Fibroblast of gingiva (primary cell): ENCODE data around the gene C1QBP.
"Not testable (repeated sequence)": the region's sequence is repeated elsewhere in the genome, so short reads cannot be mapped to it uniquely, and the experiment has no call there.

Source experiments
- DNase-seq: peaks from one replicate; pipeline ENCODE4 v3.0.0-alpha.2; 2011; ENCODE audit warnings: low read depth

The C1QBP gene

DNA sequence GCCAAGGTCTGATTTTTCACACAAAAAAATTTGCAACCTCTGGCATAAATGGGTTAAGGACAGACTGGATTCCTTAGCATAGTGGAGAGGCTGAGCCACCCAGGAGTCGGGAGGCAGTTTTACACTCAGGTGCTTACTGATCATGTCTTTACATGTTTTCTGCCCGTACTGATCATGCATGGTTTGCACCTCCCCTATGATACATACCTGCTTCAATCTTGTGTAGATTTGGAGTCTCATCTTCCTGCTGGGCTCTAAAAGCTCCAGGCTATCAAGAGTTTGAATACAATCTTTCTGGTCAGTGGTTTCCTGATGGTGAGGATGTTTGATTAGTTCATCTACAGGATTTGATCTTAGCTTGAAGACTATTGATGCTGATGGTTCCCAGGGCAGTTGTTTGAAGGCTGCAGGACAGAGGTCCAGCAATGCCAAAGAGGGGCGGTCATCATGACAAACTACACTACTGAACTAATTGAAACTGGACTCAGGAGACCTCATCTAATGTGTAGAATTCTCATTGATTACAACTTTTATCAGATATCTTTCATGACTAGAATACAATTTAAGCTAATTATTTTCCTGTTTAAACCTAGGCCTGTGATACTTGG, 6.9 kb downstream of the C1QBP start:
- DNase-seq: no peak

DNA sequence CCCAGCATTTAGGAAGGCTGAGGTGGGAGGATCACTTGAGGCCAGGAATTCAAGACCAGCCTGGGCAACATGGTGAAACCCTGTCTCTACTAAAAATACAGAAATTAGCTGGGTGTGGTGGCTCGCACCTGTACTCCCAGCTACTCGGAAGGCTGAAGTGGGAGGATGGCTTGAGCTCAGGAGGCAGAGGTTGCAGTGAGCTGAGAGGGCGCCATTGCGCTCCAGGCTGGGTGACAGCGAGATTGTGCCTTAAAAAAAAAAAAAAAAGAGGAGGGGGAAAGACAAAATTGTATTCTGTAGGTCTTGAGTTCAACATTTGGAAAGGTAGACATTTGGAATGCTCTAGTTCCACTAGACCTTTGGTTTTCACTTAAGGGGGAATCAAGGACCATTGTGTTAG, 7.7 kb downstream of the C1QBP start:
- DNase-seq: not testable (repeated sequence)

DNA sequence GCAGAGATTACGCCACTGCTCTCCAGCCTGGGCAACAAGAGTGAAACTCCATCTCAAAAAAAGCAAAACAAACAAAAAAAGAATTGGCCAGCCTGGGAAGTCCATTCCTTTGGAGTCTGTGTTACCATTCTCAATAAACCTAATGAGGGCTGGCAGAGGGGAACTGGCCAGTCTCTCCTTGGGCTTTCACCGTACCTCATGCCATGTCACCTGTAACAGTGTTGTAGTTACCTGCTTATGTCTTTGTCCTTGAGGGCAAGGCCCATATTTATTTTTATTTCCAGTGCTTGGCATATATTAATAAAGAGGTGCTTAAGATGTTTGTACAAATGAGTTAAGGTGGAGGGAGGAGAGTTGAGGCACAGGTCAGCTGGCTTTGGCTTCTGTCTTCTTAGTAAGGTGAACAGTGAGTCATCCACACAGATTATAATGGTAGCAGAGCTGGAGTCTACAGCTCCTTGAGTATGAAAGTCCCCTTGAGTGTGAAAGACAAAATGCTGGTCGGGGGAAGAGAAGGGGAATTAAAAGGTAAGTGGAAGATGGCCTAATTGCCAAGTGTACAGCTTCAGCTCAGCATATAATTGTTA, 8.4 kb downstream of the C1QBP start:
- DNase-seq: no peak

DNA sequence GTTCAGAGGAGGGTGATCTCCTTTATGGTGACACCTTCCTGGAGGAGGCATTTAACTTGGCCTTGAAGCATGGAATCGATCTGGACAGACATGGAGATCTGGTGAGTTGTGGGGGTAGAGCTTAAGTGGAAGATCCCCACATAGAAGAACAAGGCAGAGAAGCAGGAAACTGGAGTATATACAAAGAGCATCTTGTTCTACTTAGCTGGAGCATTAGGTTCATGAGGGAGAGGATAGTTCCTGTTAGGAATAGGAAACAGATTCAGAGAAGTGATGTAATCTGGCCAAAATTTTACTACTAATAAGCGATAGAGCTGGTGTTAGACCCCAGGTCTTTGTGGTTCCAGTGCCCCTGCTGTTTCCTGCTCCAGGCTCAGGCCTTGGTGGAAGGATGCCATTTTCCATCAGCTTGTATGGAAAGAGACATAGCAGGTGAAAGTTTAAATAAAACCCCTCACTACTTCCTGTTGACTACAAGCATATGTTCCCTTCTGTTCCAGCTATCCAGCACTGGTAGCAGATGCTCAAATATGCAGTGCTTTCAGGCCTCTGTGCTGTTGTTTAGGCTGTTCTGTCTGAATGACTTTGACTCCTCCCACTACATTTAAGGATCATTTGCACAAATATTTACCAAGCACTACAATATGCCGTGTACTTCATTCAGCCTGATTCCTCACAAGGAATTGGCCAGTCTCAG, 9.6 kb downstream of the C1QBP start:
- peak; percentile 46 for DNase-seq

DNA sequence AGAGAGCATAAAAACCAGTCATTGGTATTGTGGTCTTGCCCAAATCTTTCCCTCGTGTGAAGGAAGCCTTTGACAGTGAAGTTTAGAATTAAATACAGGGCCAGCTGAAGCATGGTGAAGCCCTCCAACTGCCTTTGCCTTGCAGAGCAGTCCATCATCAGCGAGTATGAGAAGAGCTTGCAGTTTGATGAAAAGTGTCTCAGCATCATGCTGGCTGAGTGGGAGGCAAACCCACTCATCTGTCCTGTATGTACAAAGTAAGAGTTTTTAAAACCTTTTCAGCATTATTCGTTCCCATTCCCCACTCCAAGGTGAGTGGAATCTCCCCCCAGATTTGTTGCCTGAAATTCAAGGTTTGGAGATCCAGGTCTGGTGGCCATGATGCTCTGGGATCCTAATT, 13.1 kb downstream of the C1QBP start:
- DNase-seq: no peak

DNA sequence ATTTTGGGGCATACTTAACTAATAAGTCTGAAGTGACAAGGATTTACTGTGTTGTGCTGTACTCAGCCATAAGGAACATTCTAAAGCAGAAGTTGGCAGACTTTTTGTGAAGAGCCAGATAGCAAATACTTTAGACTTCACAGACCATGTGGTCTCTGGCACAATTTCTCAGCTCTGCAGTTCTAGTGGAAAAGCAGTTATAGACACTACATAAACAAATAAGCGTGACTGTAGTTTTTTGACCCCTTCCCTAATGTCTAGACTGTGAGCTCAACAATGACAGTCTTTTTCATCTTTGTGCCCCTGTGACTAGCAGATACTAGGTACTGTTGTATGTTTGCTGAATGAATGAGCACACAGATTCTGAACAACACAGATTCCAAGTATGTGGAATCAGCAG, 14.0 kb downstream of the C1QBP start:
- no peak for DNase-seq

DNA sequence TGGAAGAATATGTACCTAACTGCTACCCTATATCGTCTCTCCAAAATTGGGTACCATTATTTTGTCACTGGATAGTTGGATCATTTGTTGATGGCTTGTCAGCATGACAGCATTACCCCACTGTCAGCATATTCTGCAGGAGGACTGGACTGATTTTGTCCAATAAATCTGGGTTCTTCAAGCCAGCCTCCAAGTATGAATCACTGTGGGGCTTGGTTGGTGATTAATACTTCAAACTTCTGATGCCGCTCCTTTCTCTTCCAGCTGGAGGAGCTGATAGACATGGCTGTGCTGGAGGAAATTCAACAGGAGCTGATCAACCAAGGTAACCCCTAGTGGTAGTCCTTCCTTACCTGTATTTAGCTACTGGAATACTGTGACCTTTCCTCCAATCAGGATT, 16.4 kb downstream of the C1QBP start:
- no peak for DNase-seq

DNA sequence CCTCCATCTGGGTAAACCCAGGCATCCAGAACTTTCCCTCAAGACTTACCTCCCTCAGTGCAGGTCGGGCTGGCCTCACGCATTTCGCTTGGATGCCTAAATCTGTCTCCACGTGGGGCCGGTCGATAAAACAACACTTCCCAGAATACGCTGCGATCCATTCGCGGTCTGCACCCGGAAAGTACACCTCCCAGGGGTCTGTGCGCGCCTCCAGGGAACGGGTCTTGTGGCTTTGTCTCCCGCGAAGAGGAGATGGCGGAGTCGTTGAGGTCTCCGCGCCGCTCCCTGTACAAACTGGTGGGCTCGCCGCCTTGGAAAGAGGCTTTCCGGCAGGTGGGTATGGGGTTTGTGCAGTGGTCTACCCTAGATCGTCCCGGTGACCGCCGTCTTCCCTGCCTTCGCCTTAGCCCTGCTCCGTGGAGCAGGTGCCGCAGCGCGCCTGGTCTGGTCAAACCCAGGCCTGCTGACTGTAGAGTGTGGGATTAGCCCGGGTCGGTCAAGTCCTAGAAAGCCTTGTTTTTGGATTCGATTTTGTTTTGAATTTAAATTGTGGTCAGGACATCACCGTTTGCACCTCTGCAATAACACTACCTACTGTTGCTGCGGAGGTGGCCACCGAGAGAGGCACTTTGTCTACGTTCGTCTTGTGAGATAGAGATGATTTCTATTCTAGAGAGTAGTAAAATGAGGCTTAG, 18.8 kb downstream of the C1QBP start, which contains the start of gene RPAIN:
Gene RPAIN (plus strand): TSS at position 224 of the 695 bp plus-strand sequence. CDS start 29 bp downstream, at position 253.
- peak; percentile 78 for DNase-seq

DNA sequence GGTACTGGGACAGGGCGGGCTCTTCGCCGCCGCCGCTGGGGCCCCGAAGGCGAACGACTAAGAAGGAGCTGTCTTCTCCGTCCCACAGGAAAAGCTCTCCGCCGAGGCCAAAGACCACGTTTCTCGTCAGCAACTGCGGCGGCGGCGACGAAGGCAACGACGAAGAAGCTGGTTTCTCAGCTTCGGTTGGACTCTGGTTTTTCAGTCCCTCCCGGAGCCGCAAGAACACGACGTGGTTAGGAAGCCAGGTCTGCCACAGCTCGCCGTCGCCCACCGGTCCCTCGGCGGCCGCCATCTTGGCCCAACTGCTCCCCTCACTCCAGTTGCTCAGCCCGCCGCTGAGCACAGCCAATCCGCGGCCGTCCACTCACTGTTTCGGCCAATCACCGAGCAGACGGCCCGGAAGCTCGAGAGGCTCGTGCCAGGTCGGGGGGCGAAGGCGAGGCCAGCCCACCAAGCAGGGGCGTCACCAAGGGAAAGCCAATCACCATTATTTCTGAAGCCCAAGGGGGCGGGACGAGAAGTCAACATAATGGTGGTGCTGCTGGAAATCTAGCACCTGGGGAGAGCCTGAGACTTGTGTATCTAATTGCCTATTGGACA, 19.5 kb downstream of the C1QBP start, which contains the start of gene NUP88:
Gene NUP88 (minus strand): TSS at position 307 of the 603 bp plus-strand sequence. CDS start 12 bp downstream, at position 295.
- peak; percentile 94 for DNase-seq

DNA sequence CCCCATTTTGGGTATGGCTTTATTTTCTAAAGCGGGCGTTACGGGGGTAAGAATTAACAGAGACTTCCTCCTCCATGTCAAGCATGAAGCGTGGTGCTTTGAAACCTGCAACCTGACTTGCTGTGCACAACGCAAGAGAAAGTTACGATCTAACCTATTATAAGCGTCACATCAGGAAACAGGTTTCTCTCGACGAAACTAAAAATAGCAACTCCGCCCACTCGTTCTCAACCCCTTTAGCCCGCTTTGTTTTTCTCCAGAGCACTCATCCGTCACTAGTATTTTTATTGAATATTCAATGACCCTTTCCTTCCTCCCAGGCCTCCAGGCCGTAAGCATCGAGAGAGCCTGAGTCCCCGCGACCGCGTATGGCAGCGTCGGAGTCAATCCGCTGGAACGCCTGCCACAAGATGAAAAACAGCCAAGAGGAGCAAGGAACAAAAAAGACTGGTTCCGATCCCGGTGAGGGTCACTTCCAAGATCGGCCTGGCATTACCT, 20.0 kb downstream of the C1QBP start:
- DNase-seq: peak; percentile 10

DNA sequence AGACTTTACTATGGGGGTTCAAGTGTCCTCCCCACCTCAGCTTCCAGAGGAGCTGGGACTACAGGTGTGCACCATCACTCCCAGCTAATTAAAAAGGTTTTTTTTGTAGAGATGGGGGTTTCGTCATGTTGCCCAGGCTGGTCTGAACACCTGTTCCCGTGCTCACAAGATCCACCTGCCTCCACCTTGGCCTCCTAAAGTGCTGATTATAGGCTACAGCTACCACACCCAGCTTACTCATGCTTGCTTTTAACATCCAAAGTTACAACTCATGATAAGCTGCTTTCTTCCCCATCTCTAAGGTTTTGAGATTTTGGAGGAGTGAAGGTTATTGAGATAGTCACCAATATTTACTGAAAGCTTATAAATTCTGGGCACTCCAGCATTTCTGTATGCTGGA, 22.1 kb downstream of the C1QBP start:
- DNase-seq: no peak

DNA sequence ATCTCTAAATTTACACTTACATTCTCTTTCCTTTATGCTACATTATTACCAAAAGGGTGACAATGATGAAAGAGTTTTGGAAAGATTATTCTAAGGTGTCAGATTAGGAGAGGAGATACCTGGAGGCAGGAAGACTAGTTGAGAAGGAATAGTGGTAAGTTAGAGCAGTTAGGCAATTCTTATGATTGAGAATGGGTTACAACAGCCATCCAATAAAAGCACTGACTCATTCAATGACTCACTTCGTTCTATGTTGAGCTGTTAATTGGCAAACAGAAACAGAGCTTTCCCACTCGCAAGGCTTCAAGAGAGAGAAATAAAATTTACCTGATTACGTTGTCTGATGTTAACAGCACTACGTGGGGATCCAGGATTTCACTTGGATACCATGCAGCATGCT, 25.3 kb downstream of the C1QBP start:
- peak; percentile 83 for DNase-seq

DNA sequence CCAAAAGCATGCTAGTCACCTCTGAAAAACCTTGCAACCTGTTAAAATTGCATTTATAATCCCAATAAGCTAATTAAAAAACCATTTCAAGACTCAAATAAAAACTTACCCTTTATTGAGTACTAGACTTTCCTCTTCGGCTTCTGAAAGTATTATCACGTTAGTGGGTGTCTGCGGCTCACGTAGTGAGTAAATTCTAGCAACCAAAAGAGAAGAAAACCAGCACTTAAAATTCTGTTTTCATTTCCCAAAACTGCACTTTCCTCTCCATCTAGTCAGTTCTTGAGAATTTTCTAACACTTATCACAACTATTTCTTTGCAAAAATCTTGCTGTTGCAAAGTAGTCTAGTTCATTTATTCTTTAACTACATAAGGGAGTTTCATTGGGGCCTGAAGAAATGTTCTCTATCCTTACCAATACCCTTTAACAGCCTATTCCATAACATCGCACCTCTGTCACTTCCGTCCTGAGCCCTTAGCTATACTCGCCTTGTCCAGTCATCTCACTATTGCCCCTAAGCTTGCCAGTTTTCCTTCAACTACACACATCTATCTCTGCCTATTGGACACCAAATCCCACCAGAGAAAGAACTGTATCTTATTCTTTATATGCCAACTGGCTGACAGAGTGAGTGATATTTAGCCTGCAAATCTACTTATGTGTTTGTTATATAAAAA, 28.2 kb downstream of the C1QBP start:
- DNase-seq: no peak

DNA sequence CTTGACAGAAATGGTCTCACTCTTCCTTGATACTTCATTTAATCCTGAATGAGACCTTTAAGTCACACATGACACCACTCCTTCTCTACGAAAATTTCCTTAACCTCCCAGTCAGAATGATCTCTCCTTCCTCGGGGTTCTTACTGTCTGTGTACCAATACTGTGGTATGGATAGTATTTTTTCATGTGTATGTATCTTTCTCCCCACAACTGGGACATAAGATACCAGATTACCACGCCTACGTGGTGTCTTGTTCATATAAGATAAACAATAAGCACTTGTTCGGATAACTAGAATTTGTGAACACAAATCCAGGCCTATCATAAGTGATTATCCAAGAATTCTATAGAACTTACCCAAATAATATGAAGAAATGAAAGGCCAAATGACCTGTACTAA, 30.8 kb downstream of the C1QBP start:
- no peak for DNase-seq

DNA sequence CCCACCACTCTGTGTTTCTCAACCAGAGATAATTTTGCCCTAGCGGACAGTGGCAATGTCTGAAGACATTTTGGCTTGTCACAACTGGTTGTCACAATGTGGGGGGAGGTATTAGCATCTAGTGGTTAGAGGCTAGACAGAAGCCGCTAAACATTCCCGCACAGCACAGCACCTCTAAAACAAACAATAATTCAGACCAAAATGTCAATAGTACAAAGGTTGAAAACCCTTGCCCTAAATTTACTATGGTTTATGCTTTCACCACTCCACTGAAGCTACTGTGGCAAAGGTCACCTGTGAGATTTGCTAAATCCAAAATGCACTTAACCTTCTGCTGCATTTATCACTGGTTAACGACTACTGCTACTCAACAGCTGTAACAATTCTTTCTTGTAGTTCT, 33.6 kb downstream of the C1QBP start:
- DNase-seq: no peak

DNA sequence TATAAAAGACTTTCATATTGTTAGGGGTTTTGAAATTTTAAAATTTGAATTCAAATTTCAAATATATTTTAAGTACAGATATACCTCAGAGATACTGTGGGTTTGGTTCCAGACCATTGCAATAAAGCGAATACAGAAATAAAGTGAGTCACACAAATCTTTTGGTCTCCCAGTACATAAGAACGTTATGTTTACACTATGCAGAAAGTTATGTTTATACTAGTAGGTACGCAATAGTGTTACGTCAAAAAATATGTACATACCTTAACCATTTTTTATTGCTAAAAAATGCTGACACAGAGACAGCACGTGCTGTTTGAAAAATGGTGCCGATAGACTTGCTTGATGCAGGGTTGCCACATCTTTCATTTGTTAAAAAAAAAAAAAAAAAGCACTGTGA, 39.2 kb downstream of the C1QBP start:
- no peak for DNase-seq

DNA sequence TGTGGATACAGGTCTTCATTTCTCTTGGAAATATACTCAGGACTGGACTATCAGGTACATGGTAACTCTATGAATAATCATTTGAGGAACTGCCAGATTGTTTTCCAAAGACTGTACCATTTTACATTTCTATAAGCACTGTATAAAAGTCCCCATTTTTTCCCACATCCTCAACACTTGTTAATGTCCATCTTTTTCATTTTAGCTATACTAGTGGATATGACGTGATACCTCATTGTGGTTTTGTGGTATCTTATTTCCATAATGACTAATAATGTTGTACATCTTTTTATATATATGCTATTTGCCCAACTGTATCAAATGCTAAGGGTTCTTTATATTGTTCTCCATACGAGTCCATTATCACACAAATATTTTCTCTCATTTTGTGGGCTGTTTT, 42.3 kb downstream of the C1QBP start:
- no peak for DNase-seq

DNA sequence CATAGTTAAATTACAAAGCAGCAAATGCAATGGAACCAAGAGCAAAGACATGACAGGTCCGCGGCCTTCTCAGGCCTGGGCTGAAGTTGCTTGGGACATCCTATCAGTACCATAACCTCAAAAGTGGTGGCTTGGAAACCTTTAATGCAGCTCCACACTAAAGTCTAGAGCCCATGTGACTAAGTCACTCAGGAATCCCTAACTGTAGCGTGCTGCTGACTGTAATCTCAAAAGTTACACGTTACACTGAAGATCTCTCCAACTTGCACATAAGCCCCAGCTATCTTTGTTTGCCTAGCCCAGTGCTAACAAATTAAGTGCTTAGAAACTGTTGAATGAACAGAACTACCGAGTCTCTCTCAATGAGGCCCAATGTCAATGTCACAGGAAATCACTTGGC, 47.3 kb downstream of the C1QBP start:
- no peak for DNase-seq
